Measurements from ENCODE around the gene ALOX15B.

DNA sequence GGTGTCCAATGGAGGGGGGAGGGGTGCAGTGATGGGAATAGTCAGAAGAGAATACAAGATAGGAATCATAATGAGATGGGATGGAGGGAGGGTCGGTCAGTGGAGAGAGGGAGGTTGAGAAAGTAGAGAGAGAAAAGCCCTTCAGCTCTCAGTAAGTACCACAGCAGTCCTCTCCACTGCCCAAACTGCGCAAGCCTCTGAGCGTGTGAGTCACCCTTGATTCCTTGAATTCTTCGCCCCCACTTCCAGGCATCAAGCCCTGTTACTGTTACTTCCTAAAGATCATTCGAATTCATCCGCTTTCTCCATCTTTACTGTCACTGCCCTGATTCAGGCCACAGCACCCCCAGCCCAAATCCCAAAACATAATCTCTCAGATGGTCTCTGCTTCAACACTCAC, 34.0 kb upstream of the ALOX15B start:
- TF ChIP-seq CTCF (IDR thresholded peaks at IDR 0.05; ENCODE audit: poor library complexity, severe bottlenecking) (no peak), TAF1 (IDR thresholded peaks at IDR 0.05; ENCODE audit: low read depth) (no peak), POLR2AphosphoS5 (IDR thresholded peaks at IDR 0.05) (no peak)

Data from neural cell (in vitro differentiated cells).